Liver (tissue), 9 donors: Measurements from ENCODE around the gene MTRF1. TPM values are rescaled to one million over a fixed set of nuclear protein-coding genes. Genes with fewer than 3 reads are reported as not detected.

Experiments used
- DNase-seq: peaks from one replicate; pipeline ENCODE4 v3.0.0-alpha.2; 2017; ENCODE audit warnings: low spot score
- H3K27ac ChIP-seq, 2 donors: one replicate each; pipeline ENCODE4 v1.7.0; 2013; ENCODE audit warnings: inconsistent platforms in 2 of 2, low read length in 2 of 2, control low read depth in 1 of 2, low read depth in 1 of 2, mild to moderate bottlenecking in 1 of 2
- H3K27me3 ChIP-seq, 4 donors: one replicate each; pipeline versions ENCODE4 v1.6.1 to v1.7.0; 2013; ENCODE audit warnings: low read length in 3 of 4, inconsistent platforms in 1 of 4, mild to moderate bottlenecking in 1 of 4, moderate library complexity in 1 of 4; ENCODE audit not compliant: control insufficient read depth in 4 of 4, insufficient read depth in 4 of 4
- H3K36me3 ChIP-seq, 4 donors: one replicate each; pipeline versions ENCODE4 v1.6.1 to v1.7.0; 2013; ENCODE audit warnings: low read length in 3 of 4, mild to moderate bottlenecking in 3 of 4, low read depth in 1 of 4, moderate library complexity in 1 of 4; ENCODE audit not compliant: control insufficient read depth in 4 of 4, insufficient read depth in 3 of 4
- H3K4me1 ChIP-seq, 4 donors: one replicate each; pipeline versions ENCODE4 v1.6.1 to v1.7.0; 2013; ENCODE audit warnings: low read length in 3 of 4, mild to moderate bottlenecking in 3 of 4, moderate library complexity in 1 of 4; ENCODE audit not compliant: control insufficient read depth in 4 of 4, insufficient read depth in 4 of 4
- H3K4me3 ChIP-seq, 3 donors: one replicate each; pipeline versions ENCODE4 v1.6.1 to v1.7.0; 2013; ENCODE audit warnings: low read length in 3 of 3, control low read depth in 1 of 3, low read depth in 1 of 3, mild to moderate bottlenecking in 1 of 3
- H3K9ac ChIP-seq, 2 donors: one replicate each; pipeline ENCODE4 v1.7.0; 2013; ENCODE audit warnings: low read length in 2 of 2, mild to moderate bottlenecking in 2 of 2, moderate library complexity in 2 of 2, control low read depth in 1 of 2, low read depth in 1 of 2
- H3K9me3 ChIP-seq, 4 donors: one replicate each; pipeline versions ENCODE4 v1.6.1 to v1.7.0; 2013; ENCODE audit warnings: low read length in 3 of 4; ENCODE audit not compliant: control insufficient read depth in 4 of 4
- CTCF ChIP-seq: fragments of 150-350 bp; IDR thresholded peaks from 2 replicates; pipeline ENCODE4 v1.5.1; 2017; ENCODE audit warnings: improper control_type of control experiment, low read depth, low read length; ENCODE audit not compliant: missing input control
- EGR1 ChIP-seq, 2 donors: IDR thresholded peaks; 2 replicates each; pipeline ENCODE4 v1.6.1; 2016 to 2018; ENCODE audit warnings: antibody characterized with exemption in 2 of 2, low read depth in 2 of 2
- FOXA1 ChIP-seq: IDR thresholded peaks from 2 replicates; pipeline ENCODE4 v1.6.1; 2016; ENCODE audit warnings: antibody characterized with exemption
- FOXA2 ChIP-seq: IDR thresholded peaks from 2 replicates; pipeline ENCODE4 v1.6.1; 2016; ENCODE audit warnings: antibody characterized with exemption
- GABPA ChIP-seq, 2 donors: IDR thresholded peaks in 1 of 2; conservative IDR thresholded peaks in 1 of 2; 2 replicates each; pipeline ENCODE4 v1.6.1; 2016; ENCODE audit warnings: antibody characterized with exemption in 2 of 2, mild to moderate bottlenecking in 1 of 2, moderate library complexity in 1 of 2
- HNF4A ChIP-seq, 2 donors: conservative IDR thresholded peaks; 2 replicates each; pipeline ENCODE4 v1.6.1; 2016; ENCODE audit warnings: antibody characterized with exemption in 2 of 2, mild to moderate bottlenecking in 2 of 2
- HNF4G ChIP-seq: IDR thresholded peaks from 2 replicates; pipeline ENCODE4 v1.6.1; 2016; ENCODE audit warnings: antibody characterized with exemption
- JUND ChIP-seq, 2 donors: IDR thresholded peaks; 2 replicates each; pipeline ENCODE4 v1.6.1; 2016; ENCODE audit warnings: antibody characterized with exemption in 2 of 2
- MAX ChIP-seq: IDR thresholded peaks from 2 replicates; pipeline ENCODE4 v1.6.1; 2016; ENCODE audit warnings: antibody characterized with exemption
- NR2F2 ChIP-seq: IDR thresholded peaks from 2 replicates; pipeline ENCODE4 v1.6.1; 2016; ENCODE audit warnings: antibody characterized with exemption
- RAD21 ChIP-seq, 2 donors: IDR thresholded peaks; 2 replicates each; pipeline ENCODE4 v1.6.1; 2016; ENCODE audit warnings: antibody characterized with exemption in 2 of 2, mild to moderate bottlenecking in 2 of 2
- REST ChIP-seq: IDR thresholded peaks from 2 replicates; pipeline ENCODE4 v1.6.1; 2016; ENCODE audit warnings: antibody characterized with exemption, mild to moderate bottlenecking
- RXRA ChIP-seq, 2 donors: IDR thresholded peaks; 2 replicates each; pipeline ENCODE4 v1.6.1; 2017 to 2018; ENCODE audit warnings: antibody characterized with exemption in 2 of 2, mild to moderate bottlenecking in 1 of 2
- SP1 ChIP-seq: IDR thresholded peaks from 2 replicates; pipeline ENCODE4 v1.6.1; 2018; ENCODE audit warnings: antibody characterized with exemption, mild to moderate bottlenecking
- TAF1 ChIP-seq: conservative IDR thresholded peaks from 2 replicates; pipeline ENCODE4 v1.6.1; 2016; ENCODE audit warnings: antibody characterized with exemption, mild to moderate bottlenecking
- YY1 ChIP-seq: IDR thresholded peaks from 2 replicates; pipeline ENCODE4 v1.6.1; 2016; ENCODE audit warnings: antibody characterized with exemption, mild to moderate bottlenecking
- ZBTB33 ChIP-seq: IDR thresholded peaks from 2 replicates; pipeline ENCODE4 v1.6.1; 2016; ENCODE audit warnings: antibody characterized with exemption
- WGBS: extraction: QIAGEN DNeasy Blood & Tissue Kit; methylation state at CpG from one replicate; pipeline ENCODE4 v1.1.7; 2013; 5-methylcytosine and 5-hydroxymethylcytosine counted together
- polyA plus RNA-seq, 2 donors: library from polyadenylated mRNA; stranded (reverse) in 1 of 2; unstranded in 1 of 2; fragments of 200-250 nt in 1 of 2; fragments of >200 nt in 1 of 2; fragmentation: Nextera tagmentation in 1 of 2; extraction: Ambion mirVana in 1 of 2; gene quantifications; one replicate each; pipeline versions ENCODE4 v1.2.1 to v1.2.3, GENCODE V29; 2013 to 2015
- total RNA-seq, 2 donors: library from RNA; depleted of rRNA; stranded (reverse); fragments of >200 nt; gene quantifications; one replicate each; pipeline ENCODE4 v1.2.3, GENCODE V29; 2014
- TF ChIP-seq, protein P1 (sequence below): IDR thresholded peaks from 2 replicates; pipeline ENCODE4 v1.6.1; 2016; ENCODE audit warnings: antibody characterized with exemption
- donor health status: healthy.
- donor health status: healthy.
- donor health status: healthy.
- donor health status: healthy.
- donor health status: healthy.

Gene MTRF1
- total and polyA plus RNA-seq, 4 donors, result 4.9 to 11.0 (median 9.9) TPM

DNA sequence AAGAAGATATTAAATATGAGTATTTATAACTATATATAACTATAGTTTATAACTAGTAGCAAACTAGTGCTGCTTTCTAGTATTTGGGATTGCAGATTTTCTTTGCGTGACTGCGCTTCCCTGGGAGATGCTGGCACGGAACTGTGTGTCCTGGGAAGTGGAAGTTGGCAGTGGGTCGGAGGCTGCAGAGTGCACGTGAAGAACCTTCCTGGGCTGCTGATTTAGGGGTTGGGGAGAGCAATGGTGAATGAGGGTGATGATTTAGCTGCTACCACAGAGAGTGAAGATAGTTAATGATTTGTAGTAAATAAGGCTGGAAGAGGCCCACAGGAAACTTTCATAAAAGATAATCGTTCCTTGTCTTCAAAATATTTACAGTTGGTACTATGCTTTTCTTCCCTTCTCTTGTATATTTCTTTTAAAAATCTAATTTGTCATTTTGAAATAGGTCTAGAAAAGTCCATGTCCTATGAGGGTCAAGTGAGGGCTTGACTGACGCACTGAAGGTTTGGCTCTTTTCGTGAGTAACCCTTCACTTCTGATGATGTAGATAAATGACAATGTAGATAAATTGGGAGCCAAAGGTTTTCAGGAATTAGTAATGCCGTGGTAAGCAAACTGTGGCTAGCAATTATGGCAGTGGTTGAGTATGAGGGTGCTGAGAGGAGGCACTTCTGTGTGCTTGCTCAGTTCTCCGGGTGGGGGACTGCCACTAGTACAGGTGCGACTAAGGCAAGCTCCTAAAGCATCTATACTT is 44.7 kb upstream of the MTRF1 start:
- DNase-seq, result no peak
- no peaks in the 10 kb centered on the region for H3K36me3 ChIP-seq
- H3K9me3 ChIP-seq, result no peaks in the 10 kb centered on the region
- WGBS, result 85% methylated on average over 11 of the region's 11 CpGs
- H3K27ac ChIP-seq, result no peak overlapping the region
- H3K9ac ChIP-seq, result no peak overlapping the region
- no peaks in the 10 kb centered on the region for H3K27me3 ChIP-seq
- peaks cover 0 to 15% (median 2%) of the 10 kb centered on the region in 4 donors for H3K4me1 ChIP-seq
- no peak overlapping the region for H3K4me3 ChIP-seq
- TF ChIP-seq SP1 (no peak), YY1 (no peak), FOXA2 (no peak), CTCF (no peak), RAD21 (IDR thresholded peaks at IDR 0.05) (no peak), TAF1 (no peak), HNF4G (no peak), EGR1 (IDR thresholded peaks at IDR 0.05; ENCODE audit: low read depth in 2 of 2) (no peak), GABPA (IDR thresholded peaks at IDR 0.05 in 1 of 2, conservative IDR thresholded peaks at IDR 0.05 in 1 of 2) (no peak), NR2F2 (no peak), FOXA1 (no peak), ZBTB33 (no peak), JUND (IDR thresholded peaks at IDR 0.05) (no peak), REST (no peak), HNF4A (conservative IDR thresholded peaks at IDR 0.05) (no peak), MAX (no peak), RXRA (IDR thresholded peaks at IDR 0.05) (no peak)
- TF ChIP-seq, protein P1, sequence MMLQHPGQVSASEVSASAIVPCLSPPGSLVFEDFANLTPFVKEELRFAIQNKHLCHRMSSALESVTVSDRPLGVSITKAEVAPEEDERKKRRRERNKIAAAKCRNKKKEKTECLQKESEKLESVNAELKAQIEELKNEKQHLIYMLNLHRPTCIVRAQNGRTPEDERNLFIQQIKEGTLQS, result no peak
